CD14-positive monocyte (primary cell): ENCODE data around the gene SYNDIG1L. TPM values are rescaled to one million over a fixed set of nuclear protein-coding genes. Genes with fewer than 3 reads are reported as not detected.

Experiments used
- DNase-seq, 3 donors: peaks; one replicate each; pipeline ENCODE4 v3.0.0-alpha.2; 2011 to 2022
- H2AFZ ChIP-seq: 2 replicates; pipeline ENCODE4 v1.6.0; 2012; ENCODE audit warnings: mild to moderate bottlenecking, low read depth, low read length, inconsistent platforms; ENCODE audit not compliant: insufficient read depth, poor library complexity, severe bottlenecking
- H3K27ac ChIP-seq, 2 donors: 1 replicate in 1 of 2; 2 replicates in 1 of 2; pipeline ENCODE4 v1.5.1; 2012 to 2013; ENCODE audit warnings: low read length in 2 of 2, control low read depth in 1 of 2, inconsistent platforms in 1 of 2, low read depth in 1 of 2, mild to moderate bottlenecking in 1 of 2
- H3K27me3 ChIP-seq, 2 donors: one replicate each; pipeline versions ENCODE4 v1.6.0 to v1.6.1; 2011 to 2013; ENCODE audit warnings: low read length in 2 of 2; ENCODE audit not compliant: control insufficient read depth in 2 of 2, insufficient read depth in 2 of 2
- H3K36me3 ChIP-seq, 2 donors: replicated peaks in 1 of 2; 1 replicate in 1 of 2; 2 replicates in 1 of 2; pipeline versions ENCODE4 v1.5.1 to v1.6.1; 2012 to 2013; ENCODE audit warnings: low read length in 2 of 2, control low read depth in 1 of 2, inconsistent platforms in 1 of 2, mild to moderate bottlenecking in 1 of 2; ENCODE audit not compliant: insufficient read depth in 2 of 2, control insufficient read depth in 1 of 2
- H3K4me1 ChIP-seq, 2 donors: 1 replicate in 1 of 2; 2 replicates in 1 of 2; pipeline versions ENCODE4 v1.5.1 to v1.6.1; 2012 to 2013; ENCODE audit warnings: low read length in 2 of 2, control low read depth in 1 of 2, inconsistent platforms in 1 of 2, mild to moderate bottlenecking in 1 of 2, moderate library complexity in 1 of 2; ENCODE audit not compliant: insufficient read depth in 2 of 2, control insufficient read depth in 1 of 2
- H3K4me2 ChIP-seq: replicated peaks from 2 replicates; pipeline ENCODE3; 2012; ENCODE audit warnings: low read length, moderate library complexity, mild to moderate bottlenecking; ENCODE audit not compliant: poor library complexity, severe bottlenecking; ENCODE audit errors: extremely low read depth
- H3K4me3 ChIP-seq, 3 experiments: fragments of 200-600 bp in 1 of 3; sonication (generic) in 1 of 3; replicated peaks in 1 of 3; 1 replicate in 2 of 3; 2 replicates in 1 of 3; pipeline ENCODE4 v1.5.1; 2011 to 2013; ENCODE audit warnings: low read length in 3 of 3, mild to moderate bottlenecking in 3 of 3, control low read depth in 2 of 3, low read depth in 2 of 3, inconsistent platforms in 1 of 3, moderate library complexity in 1 of 3
- H3K79me2 ChIP-seq: 2 replicates; pipeline ENCODE4 v1.6.0; 2012; ENCODE audit warnings: mild to moderate bottlenecking, control low read depth, inconsistent platforms, low read length, moderate library complexity; ENCODE audit not compliant: insufficient read depth
- H3K9ac ChIP-seq: 2 replicates; pipeline ENCODE4 v1.6.0; 2017; ENCODE audit warnings: low read length, mild to moderate bottlenecking; ENCODE audit not compliant: insufficient read depth, poor library complexity, severe bottlenecking
- H3K9me3 ChIP-seq, 2 donors: replicated peaks in 1 of 2; 1 replicate in 1 of 2; 2 replicates in 1 of 2; pipeline versions ENCODE4 v1.5.1 to v1.6.1; 2012 to 2013; ENCODE audit warnings: low read length in 2 of 2, control low read depth in 1 of 2; ENCODE audit not compliant: control insufficient read depth in 1 of 2, insufficient read depth in 1 of 2
- H4K20me1 ChIP-seq: 2 replicates; pipeline ENCODE4 v1.6.0; 2012; ENCODE audit warnings: mild to moderate bottlenecking, low read length, control low read depth, moderate library complexity; ENCODE audit not compliant: insufficient read depth
- H3K27ac Mint-ChIP-seq, 7 donors: one replicate each; pipeline ENCODE4 v1.8.0; 2020; ENCODE audit warnings: mild to moderate bottlenecking in 7 of 7, mixed read lengths in 7 of 7, moderate library complexity in 6 of 7, inconsistent platforms in 2 of 7
- H3K27me3 Mint-ChIP-seq, 3 donors: one replicate each; pipeline ENCODE4 v1.8.0; 2021 to 2022; ENCODE audit warnings: low read depth in 3 of 3, mild to moderate bottlenecking in 3 of 3, mixed read lengths in 3 of 3, moderate library complexity in 3 of 3, inconsistent platforms in 1 of 3
- H3K36me3 Mint-ChIP-seq, 2 donors: one replicate each; pipeline ENCODE4 v1.8.0; 2020; ENCODE audit warnings: mixed read lengths in 2 of 2, inconsistent platforms in 1 of 2, mild to moderate bottlenecking in 1 of 2
- H3K4me1 Mint-ChIP-seq: one replicate; pipeline ENCODE4 v1.8.0; 2020; ENCODE audit warnings: mild to moderate bottlenecking, mixed read lengths
- H3K4me3 Mint-ChIP-seq, 2 donors: one replicate each; pipeline ENCODE4 v1.8.0; 2020; ENCODE audit warnings: mild to moderate bottlenecking in 2 of 2, mixed read lengths in 2 of 2, moderate library complexity in 1 of 2
- H3K9me3 Mint-ChIP-seq, 7 donors: one replicate each; pipeline ENCODE4 v1.8.0; 2020 to 2022; ENCODE audit warnings: mixed read lengths in 7 of 7, mild to moderate bottlenecking in 6 of 7, moderate library complexity in 6 of 7, inconsistent platforms in 2 of 7
- CTCF ChIP-seq: fragments of 200-600 bp; IDR thresholded peaks from one replicate; pipeline ENCODE4 v1.8.0; 2022; ENCODE audit warnings: antibody characterized with exemption, mild to moderate bottlenecking
- WGBS: methylation state at CpG from one replicate; pipeline ENCODE4 v1.1.5; 2013; ENCODE audit warnings: missing lambda C conversion rate; ENCODE audit not compliant: insufficient coverage; 5-methylcytosine and 5-hydroxymethylcytosine counted together
- intact Hi-C, 2 donors: fragments of 100-400 bp; cut with micrococcal nuclease; formaldehyde crosslinking; loops; one replicate each; pipeline versions ENCODE4 v1.15.0 to v1.15.1; 2023
- polyA plus RNA-seq, 3 donors: library from polyadenylated mRNA; depleted of rRNA in 1 of 3; unstranded in 2 of 3; stranded (reverse) in 1 of 3; fragments of 300-500 nt in 2 of 3; fragments of >200 nt in 1 of 3; fragmentation: Illumina TruSeq in 2 of 3; gene quantifications; 1 replicate in 2 of 3; 2 replicates in 1 of 3; pipeline ENCODE4 v1.2.3, GENCODE V29; 2012 to 2021

The SYNDIG1L gene
- polyA plus RNA-seq, 3 donors = not detected

GRCh38 chr14:74405663-74406062 lies 20.3 kb downstream of the SYNDIG1L start:
- Histone ChIP-seq H3K4me2 (no peak overlapping the region), H3K4me3 (no peak overlapping the region), H3K9me3 (no peaks in the 10 kb centered on the region), H4K20me1 (no peaks in the 10 kb centered on the region), H3K27ac (no peak overlapping the region), H2AFZ (no peak overlapping the region), H3K9ac (no peak overlapping the region), H3K27me3 (no peaks in the 10 kb centered on the region), H3K79me2 (no peaks in the 10 kb centered on the region), H3K4me1 (peaks cover 21 to 22% of the 10 kb centered on the region in 2 donors), H3K36me3 (no peaks in the 10 kb centered on the region)
- intact Hi-C loops = no loop called here
- H3K4me1 Mint-ChIP-seq = peaks cover 24% of the 10 kb centered on the region
- no peak for DNase-seq
- peaks cover 5 to 7% (median 7%) of the 10 kb centered on the region in 3 donors for H3K27me3 Mint-ChIP-seq
- no peaks in the 10 kb centered on the region for H3K36me3 Mint-ChIP-seq
- TF ChIP-seq CTCF = no peak
- 95% methylated on average over 4 of the region's 4 CpGs for WGBS
- H3K27ac Mint-ChIP-seq = no peak overlapping the region
- no peaks in the 10 kb centered on the region for H3K9me3 Mint-ChIP-seq
- H3K4me3 Mint-ChIP-seq = no peak overlapping the region

GRCh38 chr14:74404435-74404834 lies 21.6 kb downstream of the SYNDIG1L start:
- Histone ChIP-seq H2AFZ (no peak overlapping the region), H3K4me2 (no peak overlapping the region), H3K36me3 (no peaks in the 10 kb centered on the region), H4K20me1 (no peaks in the 10 kb centered on the region), H3K27ac (no peak overlapping the region), H3K27me3 (no peaks in the 10 kb centered on the region), H3K4me1 (peaks cover 21 to 22% of the 10 kb centered on the region in 2 donors), H3K9me3 (no peaks in the 10 kb centered on the region), H3K9ac (no peak overlapping the region), H3K79me2 (no peaks in the 10 kb centered on the region), H3K4me3 (no peak overlapping the region)
- H3K36me3 Mint-ChIP-seq = no peaks in the 10 kb centered on the region
- intact Hi-C loops = no loop called here
- no peak overlapping the region for H3K4me3 Mint-ChIP-seq
- peaks cover 7 to 9% (median 9%) of the 10 kb centered on the region in 3 donors for H3K27me3 Mint-ChIP-seq
- H3K9me3 Mint-ChIP-seq = no peaks in the 10 kb centered on the region
- no peak overlapping the region for H3K27ac Mint-ChIP-seq
- 89% methylated on average over 7 of the region's 7 CpGs for WGBS
- TF ChIP-seq CTCF = no peak
- DNase-seq = no peak
- H3K4me1 Mint-ChIP-seq = peaks cover 24% of the 10 kb centered on the region
